Islet of Langerhans (tissue), 1 donor: ENCODE measurements around the gene TRIM9.
"Not testable (repeated sequence)": the region's sequence is repeated elsewhere in the genome, so short reads cannot be mapped to it uniquely, and the experiment has no call there.

Source experiments
- FAIRE-seq: peaks from one replicate; lab custom pipeline; 2011; peaks lifted over from hg19 to GRCh38; lab: Jason Lieb, UNC

The TRIM9 gene

GRCh38 chr14:50961605-50962221 lies 133.2 kb downstream of the TRIM9 start:
- no peak for FAIRE-seq

- no peak for FAIRE-seq
Observed at GRCh38 chr14:50957296-50957695, 137.6 kb downstream of the TRIM9 start.

- not testable (repeated sequence) for FAIRE-seq
Observed at GRCh38 chr14:50956421-50956820, 138.5 kb downstream of the TRIM9 start.

- no peak for FAIRE-seq
Observed at GRCh38 chr14:50955373-50956043, 139.4 kb downstream of the TRIM9 start.

DNA sequence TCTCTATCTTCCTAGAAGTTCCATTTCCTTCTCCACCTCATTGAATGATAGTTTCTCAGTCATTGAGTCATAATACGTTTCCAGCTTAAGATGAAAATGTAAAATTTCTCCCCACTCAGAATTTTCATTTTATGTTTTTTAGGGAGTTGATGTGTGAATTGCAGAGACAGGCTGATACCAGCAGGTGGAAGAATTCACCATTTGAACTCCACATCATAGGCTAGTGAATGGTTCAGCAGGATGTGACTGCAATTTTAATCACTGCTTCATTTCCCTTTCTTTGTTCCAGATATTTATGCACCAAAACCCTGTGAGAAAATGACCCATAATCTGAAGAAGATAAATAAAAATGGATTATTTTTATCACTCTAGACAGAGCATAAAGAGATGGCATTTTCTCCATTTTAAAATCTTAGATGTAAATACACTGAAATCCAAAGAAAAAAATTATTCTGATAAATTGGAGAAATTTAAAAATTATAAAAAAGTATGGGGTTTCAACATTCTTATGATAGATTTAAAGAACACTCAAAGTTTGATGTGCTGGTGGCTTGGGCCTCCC lies 140.0 kb downstream of the TRIM9 start:
- peak; percentile 65 for FAIRE-seq

DNA sequence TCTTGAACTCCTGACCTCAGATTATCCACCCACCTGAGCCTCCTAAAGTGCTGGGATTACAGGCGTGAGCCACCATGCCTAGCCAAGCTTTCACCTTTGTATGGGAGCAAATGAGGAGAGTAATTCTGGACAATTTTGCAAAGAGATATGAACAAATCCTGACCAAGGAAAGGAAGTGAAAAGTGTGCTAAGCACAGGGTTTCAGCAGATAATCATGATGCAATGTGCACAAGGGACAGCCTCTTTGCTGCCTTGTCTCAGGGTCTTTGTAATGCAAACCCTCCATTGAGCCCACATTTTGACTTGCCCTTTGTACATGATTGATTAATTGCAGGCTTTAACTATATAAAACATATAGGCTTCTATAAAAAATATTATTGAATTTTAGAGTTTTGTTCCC lies 141.4 kb downstream of the TRIM9 start:
- FAIRE-seq, result no peak

DNA sequence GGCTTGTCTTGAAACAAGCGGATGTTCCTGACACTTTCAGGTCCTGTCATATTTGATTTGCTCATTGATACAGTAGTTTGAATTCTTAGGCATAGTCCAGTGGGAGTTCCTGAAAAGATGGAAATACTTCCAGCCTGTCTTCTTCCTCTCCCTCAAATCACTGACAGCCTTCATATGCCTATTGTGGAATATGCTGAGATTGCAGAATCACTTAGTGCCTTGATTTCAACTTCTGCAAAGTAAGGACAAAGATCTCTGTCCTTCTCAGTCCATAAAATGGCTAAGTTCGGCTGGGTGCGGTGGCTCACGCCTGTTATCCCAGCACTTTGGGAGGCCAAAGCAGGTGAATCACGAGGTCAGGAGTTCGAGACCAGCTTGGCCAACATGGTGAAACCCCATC lies 143.9 kb downstream of the TRIM9 start:
- no peak for FAIRE-seq

DNA sequence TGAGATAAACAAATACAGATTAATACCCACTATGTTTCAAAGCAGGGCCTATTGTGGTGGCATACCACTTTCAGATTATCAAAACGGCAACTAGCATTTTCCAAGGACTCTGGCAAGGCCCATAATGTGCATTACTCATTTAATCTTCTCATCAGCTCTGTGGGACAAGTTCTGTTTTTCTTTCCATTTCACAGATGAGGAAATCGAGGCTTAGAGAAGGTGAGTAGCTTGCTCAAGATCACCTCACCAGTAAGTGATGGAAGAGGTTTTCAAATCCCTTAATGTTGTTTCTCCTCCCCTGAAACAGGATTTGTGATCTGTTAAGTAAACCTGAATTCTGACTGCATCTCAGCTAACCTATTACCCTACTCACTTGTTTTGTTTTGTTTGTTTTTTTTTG lies 146.7 kb downstream of the TRIM9 start:
- no peak for FAIRE-seq

GRCh38 chr14:50947446-50947845 lies 147.5 kb downstream of the TRIM9 start:
- FAIRE-seq, result no peak

DNA sequence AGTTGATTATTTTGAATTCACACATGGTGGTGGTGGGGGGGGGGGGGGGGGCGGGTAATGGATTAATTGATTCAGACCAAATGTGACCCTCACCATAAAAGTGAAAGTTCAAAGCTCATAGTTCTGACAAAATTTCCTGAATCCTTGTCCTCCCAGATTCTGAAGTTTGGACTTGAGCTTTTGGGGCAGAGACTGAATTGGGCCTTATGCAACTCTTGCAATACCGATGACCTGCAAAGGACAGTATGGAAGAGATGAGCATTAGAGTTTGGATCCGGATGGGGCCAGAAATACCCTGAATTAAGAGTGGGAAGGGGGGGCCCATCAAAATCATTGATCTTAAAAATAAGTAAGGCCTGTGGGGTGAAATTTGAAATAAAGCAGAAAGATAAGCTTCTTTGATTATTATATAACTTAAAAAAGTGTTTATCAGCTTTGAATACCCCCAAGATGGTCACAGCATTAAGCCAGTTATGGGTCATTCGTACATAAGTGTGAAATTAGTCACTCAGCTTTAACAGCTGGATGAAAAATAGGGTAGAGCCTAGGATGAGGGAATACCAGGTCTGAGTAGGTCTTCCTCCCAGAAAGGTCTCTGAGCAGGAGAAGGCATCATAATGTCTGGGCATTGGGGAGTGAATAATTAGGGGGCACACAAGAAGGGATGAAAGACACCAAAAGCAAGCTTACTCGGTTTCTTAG lies 148.5 kb downstream of the TRIM9 start:
- no peak for FAIRE-seq

DNA sequence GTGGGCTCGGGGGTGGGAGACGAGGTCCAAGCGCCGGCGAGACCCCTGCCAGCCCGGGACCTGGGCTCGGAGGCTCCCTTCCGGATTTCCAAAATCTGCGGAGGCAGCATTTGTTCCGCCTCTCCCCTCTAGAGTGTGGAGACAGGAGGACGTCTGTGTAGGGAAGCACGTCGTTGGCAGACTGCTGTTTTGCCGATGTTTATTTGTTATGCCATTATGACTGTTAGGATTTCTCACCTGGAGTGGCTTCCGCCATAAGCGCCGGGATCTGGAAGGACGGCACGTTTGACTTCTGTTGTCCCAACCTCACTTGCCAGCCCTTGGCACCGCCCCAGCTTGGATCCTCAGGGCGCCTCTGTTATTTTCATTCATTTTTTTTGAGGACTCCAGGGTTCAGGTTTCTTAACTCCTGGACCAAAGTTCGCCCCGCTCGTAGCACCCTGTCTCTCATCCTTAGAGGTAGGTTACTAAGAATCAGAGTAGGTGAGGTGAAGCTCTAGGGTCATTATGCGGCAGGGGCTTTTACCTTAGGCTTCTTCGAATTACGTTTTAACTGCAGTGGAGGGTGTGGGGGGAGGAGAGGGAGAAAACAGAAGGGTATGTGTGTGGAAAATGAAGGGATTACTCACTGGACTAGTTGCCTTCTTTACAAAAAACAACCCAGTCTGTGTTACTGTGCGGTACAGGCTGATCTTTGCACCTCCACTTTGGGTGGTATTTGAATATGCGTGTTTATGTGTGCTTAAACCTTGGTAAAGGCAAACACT lies 150.1 kb downstream of the TRIM9 start:
- FAIRE-seq, result no peak

DNA sequence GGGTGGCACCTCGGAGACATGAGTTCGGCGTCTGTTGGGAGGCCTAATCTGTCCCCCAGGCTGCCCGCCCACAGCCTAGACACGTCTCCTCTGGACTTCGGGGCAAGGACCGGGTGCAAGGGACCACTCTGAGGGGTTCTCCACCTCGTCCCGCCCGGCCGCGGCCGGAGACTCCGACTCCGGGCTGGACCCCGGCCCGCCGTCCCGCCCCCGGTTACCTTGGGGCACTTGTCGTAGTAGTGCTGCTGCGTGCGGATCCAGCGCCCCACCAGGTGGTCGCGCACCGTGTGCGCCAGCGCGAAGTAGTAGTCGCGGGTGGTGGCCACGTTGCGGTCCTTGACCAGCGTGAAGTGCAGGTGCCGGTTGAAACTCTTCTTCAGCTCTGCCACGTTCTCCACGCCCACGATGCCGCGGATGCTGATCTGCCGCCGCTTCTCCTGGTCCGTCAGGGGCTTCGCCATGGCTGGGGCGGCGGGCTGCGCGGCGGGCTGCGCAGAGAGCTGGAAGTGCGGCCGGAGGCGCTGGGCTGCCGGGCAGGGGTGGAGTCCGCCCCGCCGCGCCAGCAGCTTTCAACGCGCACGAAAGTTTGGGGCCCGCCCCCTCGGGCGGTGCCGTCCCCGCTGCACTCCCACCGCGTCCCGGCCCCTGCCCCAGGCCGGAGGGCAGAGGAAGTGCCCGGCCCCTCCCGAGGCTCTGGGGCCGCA lies 150.8 kb downstream of the TRIM9 start, which contains the start of gene PYGL:
TSS of gene PYGL (minus strand) at position 541 of the 704 bp plus-strand sequence. CDS start at position 461, 80 bp downstream.
- FAIRE-seq, result no peak

- no peak for FAIRE-seq
Observed at GRCh38 chr14:50943261-50943942, 151.5 kb downstream of the TRIM9 start.

DNA sequence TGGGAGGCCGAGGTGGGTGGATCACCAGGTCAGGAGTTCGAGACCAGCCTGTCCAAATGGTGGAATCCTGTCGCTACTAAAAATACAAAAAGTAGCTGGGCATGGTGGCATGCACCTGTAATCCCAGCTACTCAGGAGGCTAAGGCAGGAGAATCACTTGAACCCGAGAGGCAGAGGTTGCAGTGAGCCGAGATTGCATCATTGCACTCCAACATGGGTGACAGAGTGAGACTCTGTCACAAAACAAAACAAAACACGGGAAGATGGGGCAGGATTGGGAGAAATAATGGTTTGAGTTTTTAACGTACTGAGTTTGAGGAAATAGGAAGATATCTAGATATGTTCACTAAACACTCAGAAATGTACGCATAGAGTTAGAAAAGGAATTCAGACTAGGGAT lies 153.3 kb downstream of the TRIM9 start:
- not testable (repeated sequence) for FAIRE-seq

- no peak for FAIRE-seq
Observed at GRCh38 chr14:50941151-50941550, 153.8 kb downstream of the TRIM9 start.

GRCh38 chr14:50937800-50938199 lies 157.1 kb downstream of the TRIM9 start:
- no peak for FAIRE-seq

DNA sequence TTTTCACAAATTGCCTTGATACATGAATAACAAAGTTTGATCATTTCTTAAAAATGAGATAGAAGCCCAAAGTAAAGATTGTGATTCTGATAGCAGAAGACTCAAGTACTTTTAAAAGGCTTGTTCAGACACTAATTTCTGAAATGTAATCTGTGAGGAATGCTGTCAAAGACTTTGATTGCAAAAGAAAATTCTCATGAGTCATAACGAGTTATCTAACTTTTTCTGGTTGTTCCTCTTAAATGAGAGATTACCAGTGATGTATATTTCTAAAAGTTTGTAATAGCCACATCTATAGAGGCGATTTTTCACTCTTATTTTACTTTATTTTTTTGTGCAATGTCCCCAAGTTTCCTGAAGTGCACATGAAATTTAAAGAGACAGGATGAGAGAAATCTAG lies 157.6 kb downstream of the TRIM9 start:
- FAIRE-seq, result no peak

DNA sequence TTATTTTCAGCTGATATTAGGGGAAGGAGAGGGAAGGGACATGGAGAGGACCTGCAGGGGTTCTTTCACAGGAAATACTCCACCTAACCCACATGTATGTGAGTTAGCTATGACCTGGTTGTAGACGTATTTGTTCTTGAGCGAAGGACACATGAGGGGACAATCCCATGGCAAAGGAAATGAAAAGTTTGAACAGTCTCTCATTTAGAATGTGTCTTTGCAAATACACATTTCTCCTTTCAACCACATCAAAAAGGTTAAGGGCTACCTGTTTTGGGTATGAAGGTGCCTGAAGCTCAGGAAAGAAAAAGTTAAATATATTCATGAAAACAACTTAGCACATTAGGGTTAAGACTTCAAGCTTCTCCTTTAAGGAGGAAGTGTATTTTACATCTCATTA lies 158.0 kb downstream of the TRIM9 start:
- no peak for FAIRE-seq

DNA sequence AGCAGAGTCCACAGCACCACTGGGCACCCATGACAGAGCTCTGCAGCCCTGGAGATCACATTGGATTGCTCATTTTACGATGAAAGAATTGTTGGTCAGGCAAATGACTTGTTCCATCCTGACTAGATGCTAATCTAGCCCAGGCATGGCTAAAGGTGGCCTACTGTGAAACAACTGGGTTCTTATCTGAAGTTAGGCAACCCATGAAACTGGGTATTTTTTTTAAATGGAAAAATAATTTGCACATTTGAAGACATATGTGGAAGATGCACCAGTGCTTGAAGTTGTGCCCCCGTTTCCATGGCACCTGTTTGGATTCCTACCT lies 158.9 kb downstream of the TRIM9 start:
- FAIRE-seq, result no peak

GRCh38 chr14:50935126-50936015 lies 159.5 kb downstream of the TRIM9 start:
- FAIRE-seq, result no peak
